Regular cardiac myocyte (primary cell): ENCODE results near the gene ANKS3. TPM values are rescaled to one million over a fixed set of nuclear protein-coding genes. Genes with fewer than 3 reads are reported as not detected.

Experiments used
- total RNA-seq: library from RNA; depleted of rRNA; stranded (reverse); fragments of >200 nt; gene quantifications from 2 replicates; pipeline ENCODE4 v1.2.3, GENCODE V29; 2014

ANKS3 gene, protein sequence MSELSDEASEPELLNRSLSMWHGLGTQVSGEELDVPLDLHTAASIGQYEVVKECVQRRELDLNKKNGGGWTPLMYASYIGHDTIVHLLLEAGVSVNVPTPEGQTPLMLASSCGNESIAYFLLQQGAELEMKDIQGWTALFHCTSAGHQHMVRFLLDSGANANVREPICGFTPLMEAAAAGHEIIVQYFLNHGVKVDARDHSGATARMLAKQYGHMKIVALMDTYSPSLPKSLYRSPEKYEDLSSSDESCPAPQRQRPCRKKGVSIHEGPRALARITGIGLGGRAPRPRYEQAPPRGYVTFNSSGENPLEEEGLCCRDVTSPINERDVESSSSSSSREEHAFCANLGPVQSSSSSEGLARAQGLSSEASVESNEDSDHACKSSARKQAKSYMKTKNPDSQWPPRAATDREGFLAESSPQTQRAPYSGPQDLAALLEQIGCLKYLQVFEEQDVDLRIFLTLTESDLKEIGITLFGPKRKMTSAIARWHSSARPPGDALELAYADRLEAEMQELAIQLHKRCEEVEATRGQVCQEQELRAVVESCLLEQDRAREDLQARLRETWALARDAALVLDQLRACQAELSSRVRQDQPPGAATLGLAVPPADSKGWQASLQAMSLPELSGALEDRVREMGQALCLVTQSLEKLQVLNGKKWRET
- total RNA-seq, result 33.7 and 45.4 TPM in 2 replicates

DNA sequence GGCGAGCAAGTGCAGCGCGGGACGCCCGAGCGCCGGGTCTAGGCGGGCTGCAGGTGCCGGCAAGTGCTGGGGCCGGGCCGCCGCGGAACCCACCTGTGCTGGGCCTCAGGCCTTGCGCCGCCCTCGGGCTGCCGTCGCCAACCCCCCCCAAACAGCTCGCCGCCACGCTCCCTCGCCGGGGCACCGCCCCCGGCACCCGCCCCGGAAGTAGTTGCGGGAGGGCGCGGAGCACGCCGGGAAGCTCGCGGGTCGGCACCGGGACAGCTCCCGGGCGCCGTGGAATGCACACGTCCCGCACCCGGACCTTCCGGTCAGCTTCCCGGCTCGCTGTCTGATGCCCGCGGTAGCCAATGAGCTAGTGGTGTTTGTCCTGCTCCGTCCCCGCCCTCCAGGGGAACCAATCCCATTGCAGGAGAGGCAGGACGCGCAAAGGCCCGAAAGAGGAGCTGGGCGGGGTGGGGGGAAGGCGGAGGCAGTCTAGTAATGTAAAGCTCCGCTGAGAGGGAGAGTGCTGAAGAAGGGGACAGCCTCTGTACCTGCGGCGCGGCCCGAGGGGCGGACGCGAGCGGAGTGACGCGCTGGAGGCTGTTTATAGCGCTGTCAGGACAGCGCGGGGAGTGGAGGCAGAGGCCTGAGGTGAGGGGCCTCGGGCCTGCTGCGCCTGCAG, at the start of gene ANKS3, which contains the start of gene DNAAF8:
Gene ANKS3, minus strand, starts transcription at position 209 of the 667 bp plus-strand sequence. CDS start 4,122 bp downstream, outside the sequence.
Gene DNAAF8, plus strand, starts transcription at position 475 of the 667 bp plus-strand sequence. CDS start 1,978 bp downstream, outside the sequence.

DNA sequence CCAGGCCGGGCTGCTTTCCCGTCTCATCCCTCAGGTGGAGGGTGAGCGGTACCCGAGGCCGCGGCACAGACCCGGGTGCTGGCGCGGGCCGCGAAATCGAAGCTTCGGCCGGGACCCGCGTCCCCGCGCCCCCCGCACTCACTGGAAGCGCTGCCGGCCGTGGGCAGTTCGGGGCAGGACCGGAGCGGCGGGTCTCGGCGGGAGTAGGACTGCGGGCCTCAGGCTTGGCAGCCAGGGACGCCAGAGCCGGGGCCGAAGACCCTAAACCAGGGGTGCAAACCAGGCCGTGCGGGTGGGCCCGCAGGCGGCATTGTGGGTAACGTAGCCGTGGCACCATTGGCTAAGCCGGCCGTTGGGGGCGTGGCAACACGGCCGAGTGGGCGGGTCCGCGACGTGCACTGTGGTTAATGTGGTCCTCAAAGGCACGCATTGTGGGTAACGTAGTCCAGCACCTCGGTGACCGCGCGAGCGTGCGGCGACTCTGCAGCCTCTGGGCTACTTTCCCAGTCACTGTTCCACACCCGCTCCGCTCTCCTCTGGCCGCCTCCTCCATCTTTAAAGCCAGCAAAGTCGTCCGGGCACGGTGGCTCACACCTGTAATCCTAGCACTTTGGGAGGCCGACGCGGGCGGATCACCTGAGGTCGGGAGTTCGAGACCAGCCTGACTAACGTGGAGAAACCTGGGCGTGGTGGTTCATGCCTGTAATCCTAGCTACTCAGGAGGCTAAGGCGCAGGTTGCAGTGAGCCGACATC, 33.0 kb upstream of the ANKS3 start, which contains the start of gene ZNF500:
Gene ZNF500, minus strand, starts transcription at position 288 of the 754 bp plus-strand sequence. CDS start 1,184 bp downstream, outside the sequence.

DNA sequence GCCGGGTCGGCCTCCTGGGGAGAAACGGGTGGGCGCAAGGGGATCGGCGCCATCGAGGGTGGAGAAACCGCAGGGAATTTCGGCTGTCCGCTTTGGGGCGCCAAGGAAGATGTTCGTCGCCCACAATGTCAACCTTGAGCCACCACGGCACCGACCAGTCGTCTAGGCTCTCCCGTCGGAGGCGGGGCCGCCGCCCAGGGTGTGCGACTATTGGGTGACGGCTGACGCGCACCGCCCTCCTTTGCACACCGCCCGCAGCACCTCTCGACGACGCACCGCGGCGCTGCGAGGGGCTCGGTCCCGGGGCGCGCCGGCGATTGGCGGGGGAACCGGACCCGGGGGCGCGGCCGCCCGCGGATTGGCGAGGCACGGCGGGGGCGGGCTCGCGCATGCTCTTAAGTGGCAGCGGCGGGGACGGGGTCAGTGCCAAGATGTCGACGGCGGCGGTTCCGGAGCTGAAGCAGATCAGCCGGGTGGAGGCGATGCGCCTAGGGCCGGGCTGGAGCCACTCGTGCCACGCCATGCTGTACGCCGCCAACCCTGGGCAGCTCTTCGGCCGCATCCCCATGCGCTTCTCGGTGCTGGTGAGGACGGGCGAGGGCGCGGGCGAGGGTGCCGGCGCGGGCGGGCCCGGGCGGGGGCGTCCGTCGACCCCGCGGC, 40.6 kb downstream of the ANKS3 start, which contains the start of gene NUDT16L1:
Gene NUDT16L1, plus strand, starts transcription at position 267 of the 660 bp plus-strand sequence. Its CDS starts 165 bp downstream, at position 432.

Other genes with a start within 250 kb of the ANKS3 start
- 8.6 and 9.0 TPM in 2 replicates for gene CDIP1, start 195.5 kb downstream of the ANKS3 start, total RNA-seq
- under 0.01 TPM in 2 replicates for gene C16orf96, start 177.9 kb downstream of the ANKS3 start, total RNA-seq
- gene UBALD1, start 119.4 kb downstream of the ANKS3 start, total RNA-seq, result 3.5 and 5.9 TPM in 2 replicates
- 22.8 and 25.9 TPM in 2 replicates for gene MGRN1, start 109.4 kb downstream of the ANKS3 start, total RNA-seq
- gene NUDT16L1, start 40.7 kb downstream of the ANKS3 start, total RNA-seq, result 18.0 and 33.2 TPM in 2 replicates
- 2.5 and 2.8 TPM in 2 replicates for gene DNAAF8, start 266 bp upstream of the ANKS3 start, total RNA-seq
- gene ZNF500, start 32.9 kb upstream of the ANKS3 start, total RNA-seq, result 7.0 and 7.1 TPM in 2 replicates
- not detected in 2 replicates for gene SEPTIN12, start 54.1 kb upstream of the ANKS3 start, total RNA-seq
- gene SMIM22, start 61.1 kb upstream of the ANKS3 start, total RNA-seq, result not detected in 2 replicates
- gene ROGDI, start 68.4 kb upstream of the ANKS3 start, total RNA-seq, result 16.6 and 21.1 TPM in 2 replicates
- gene GLYR1, start 113.0 kb upstream of the ANKS3 start, total RNA-seq, result 43.4 and 62.9 TPM in 2 replicates
- gene UBN1, start 113.2 kb upstream of the ANKS3 start, total RNA-seq, result 20.9 and 21.7 TPM in 2 replicates
- gene PPL, start 202.9 kb upstream of the ANKS3 start, total RNA-seq, result 1.5 and 11.6 TPM in 2 replicates
- 0.28 TPM in 1 of 2 replicates, not detected in the other for gene SEC14L5, start 224.1 kb upstream of the ANKS3 start, total RNA-seq